ENCODE measurements around the gene CLDN19. TPM values are rescaled to one million over a fixed set of nuclear protein-coding genes. Genes with fewer than 3 reads are reported as not detected.

Gene CLDN19
- total RNA-seq, 3 donors from 2014 or later = 2.9 to 3.1 TPM; not detected in 1

GRCh38 chr1:42774928-42775526 lies 35.0 kb upstream of the CLDN19 start:
- H3K4me3 ChIP-seq = no peak overlapping the region
- peaks cover 4% of the 10 kb centered on the region for H3K36me3 ChIP-seq
- TF ChIP-seq CTCF (IDR thresholded peaks at IDR 0.05) (no peak), POLR2AphosphoS5 (IDR thresholded peaks at IDR 0.05) (no peak), POLR2A (IDR thresholded peaks at IDR 0.05) (no peak)
- DNase-seq (ENCODE audit: low spot score in 2 of 2) = no peak
- intact Hi-C loops (cut with DNase I; ENCODE audit: low total_unique reads) = no loop called here
- no peak overlapping the region for H3K27ac ChIP-seq
- H3K4me1 ChIP-seq = no peaks in the 10 kb centered on the region
- H3K27me3 ChIP-seq = no peaks in the 10 kb centered on the region
- H3K9me3 ChIP-seq = no peaks in the 10 kb centered on the region

- Histone ChIP-seq H3K4me1 (no peaks in the 10 kb centered on the region), H3K36me3 (peaks cover 4% of the 10 kb centered on the region), H3K27ac (no peak overlapping the region), H3K9me3 (no peaks in the 10 kb centered on the region), H3K4me3 (no peak overlapping the region), H3K27me3 (no peaks in the 10 kb centered on the region)
- no peak for DNase-seq (ENCODE audit: low spot score in 2 of 2)
- intact Hi-C loops (cut with DNase I; ENCODE audit: low total_unique reads) = no loop called here
- no peak for TF ChIP-seq POLR2AphosphoS5 (IDR thresholded peaks at IDR 0.05)
- TF ChIP-seq POLR2A (IDR thresholded peaks at IDR 0.05) = no peak
These were observed 33.4 kb upstream of the CLDN19 start for GRCh38 chr1:42773420-42773819.

GRCh38 chr1:42769811-42770210 lies 29.8 kb upstream of the CLDN19 start:
- DNase-seq (ENCODE audit: low spot score in 2 of 2) = no peak
- no peak for TF ChIP-seq POLR2A (IDR thresholded peaks at IDR 0.05)
- TF ChIP-seq POLR2AphosphoS5 (IDR thresholded peaks at IDR 0.05) = no peak
- no peak for TF ChIP-seq CTCF (IDR thresholded peaks at IDR 0.05)
- H3K4me3 ChIP-seq = no peak overlapping the region
- no peaks in the 10 kb centered on the region for H3K9me3 ChIP-seq
- H3K4me1 ChIP-seq = peaks cover 3 to 7% of the 10 kb centered on the region in 2 donors
- H3K36me3 ChIP-seq = no peaks in the 10 kb centered on the region
- intact Hi-C loops (cut with DNase I; ENCODE audit: low total_unique reads) = no loop called here
- H3K27me3 ChIP-seq = no peaks in the 10 kb centered on the region
- H3K27ac ChIP-seq = no peak overlapping the region

GRCh38 chr1:42768172-42768571 lies 28.1 kb upstream of the CLDN19 start:
- Histone ChIP-seq H3K27ac (no peak overlapping the region), H3K36me3 (no peaks in the 10 kb centered on the region), H3K4me1 (peaks cover 5 to 7% of the 10 kb centered on the region in 2 donors), H3K4me3 (peak overlapping the region; percentile 70 to 98 (median 96)), H3K27me3 (no peaks in the 10 kb centered on the region), H3K9me3 (no peaks in the 10 kb centered on the region)
- DNase-seq (ENCODE audit: low spot score in 2 of 2) = no peak
- intact Hi-C loops (cut with DNase I; ENCODE audit: low total_unique reads) = no loop called here
- TF ChIP-seq POLR2AphosphoS5 (IDR thresholded peaks at IDR 0.05) (no peak), POLR2A (IDR thresholded peaks at IDR 0.05) (no peak), CTCF (IDR thresholded peaks at IDR 0.05) (no peak)

GRCh38 chr1:42767510-42768000 lies 27.5 kb upstream of the CLDN19 start:
- H3K9me3 ChIP-seq = no peaks in the 10 kb centered on the region
- intact Hi-C loops (cut with DNase I; ENCODE audit: low total_unique reads) = no loop called here
- DNase-seq (ENCODE audit: low spot score in 2 of 2) = no peak
- H3K4me1 ChIP-seq = peaks cover 5 to 7% of the 10 kb centered on the region in 2 donors
- TF ChIP-seq POLR2A (IDR thresholded peaks at IDR 0.05) (no peak), CTCF (IDR thresholded peaks at IDR 0.05) (no peak), POLR2AphosphoS5 (IDR thresholded peaks at IDR 0.05) (no peak)
- no peaks in the 10 kb centered on the region for H3K36me3 ChIP-seq
- no peaks in the 10 kb centered on the region for H3K27me3 ChIP-seq
- peak overlapping the region; percentile 70 to 98 (median 96) for H3K4me3 ChIP-seq
- H3K27ac ChIP-seq = peak overlapping the region; percentile 88 to 93
